ENCODE data around the gene MAPKAP1. TPM values are rescaled to one million over a fixed set of nuclear protein-coding genes. Genes with fewer than 3 reads are reported as not detected.

Gene MAPKAP1
- total and polyA plus RNA-seq, 2 of the 13 experiments (the other 11 are each of a cell fraction or from before 2014, with no cell fraction given) = 45.0 to 64.3 TPM

GRCh38 chr9:125548141-125548540, 158.9 kb downstream of the MAPKAP1 start (continued):
- peak; percentile 92 for TF ChIP-seq HOMEZ (CRISPR knock-in tag; IDR thresholded peaks at IDR 0.05; ENCODE audit: low read depth)

DNA sequence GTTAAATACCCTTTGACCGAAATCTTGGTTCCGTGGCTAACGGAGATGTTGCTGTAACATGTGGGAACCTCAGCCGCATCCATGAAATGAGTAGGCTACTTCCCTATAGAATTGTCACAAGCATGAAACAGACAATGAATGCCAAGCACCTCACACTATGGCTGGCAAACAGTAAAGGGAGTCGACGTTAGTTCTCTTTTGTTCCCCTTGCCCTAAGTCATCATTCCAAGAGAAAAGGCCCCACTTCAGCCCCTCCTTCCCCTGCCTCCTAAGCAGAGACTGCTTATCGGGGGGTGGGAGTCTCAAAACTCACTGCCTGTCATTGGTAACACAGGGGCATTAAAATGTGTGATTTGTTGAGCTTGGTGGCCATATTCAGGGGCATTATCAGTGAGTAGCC, 159.6 kb downstream of the MAPKAP1 start:
- no peak overlapping the region for H2AFZ ChIP-seq (ENCODE audit: low read length)
- CTCF ChIA-PET (ENCODE audit: low intra/inter-chr PET ratio, low total read pairs) = no interaction called here
- DNase-seq (ENCODE audit: low spot score) = no peak
- H3K4me2 ChIP-seq (ENCODE audit: low read depth, low read length) = no peak overlapping the region
- H3K27me3 ChIP-seq (ENCODE audit: control insufficient read depth in 1 of 2, insufficient read depth in 2 of 2, low read length in 2 of 2) = no peaks in the 10 kb centered on the region
- H3K9ac ChIP-seq (ENCODE audit: insufficient read depth, low read depth, low read length) = no peak overlapping the region
- no peak for FAIRE-seq
- no peak overlapping the region for H3K4me3 ChIP-seq (replicated peaks in 1 of 3; ENCODE audit: insufficient read depth in 1 of 3, low read depth in 2 of 3, low read length in 3 of 3)
- ATAC-seq = no peak
- in situ Hi-C loops (cut with HindIII; ENCODE audit: extremely low pct_ligation_motif_present, low pct_unique_long_range_greater_than_20kb) (no loop called here), intact Hi-C loops (cut with micrococcal nuclease; ENCODE audit: unreplicated experiment) (loop anchor here (5.0 kb wide), 1 partner anchor 140 kb away; no protein-coding TSS in a partner anchor)
- no peak overlapping the region for H3K27ac ChIP-seq (ENCODE audit: extremely low read length, insufficient read depth, low read length)
- no TSS peak for BruUV-seq (replicated peaks)
- no peaks in the 10 kb centered on the region; a peak in 2 of 5 replicates for H3K36me3 ChIP-seq (replicated peaks in 1 of 2; ENCODE audit: control insufficient read depth in 1 of 2, insufficient read depth in 2 of 2, low read length in 2 of 2)
- H4K20me1 ChIP-seq (ENCODE audit: insufficient read depth, low read length) = no peaks in the 10 kb centered on the region
- H3K9me3 ChIP-seq (ENCODE audit: low read length) = no peaks in the 10 kb centered on the region
- POLR2A ChIA-PET = no interaction called here
- WGBS (ENCODE audit: low lambda C conversion rate) = 96% methylated on average over 7 of the region's 7 CpGs
- H3K79me2 ChIP-seq (ENCODE audit: insufficient read depth, low read length) = no peaks in the 10 kb centered on the region
- peaks cover 48% of the 10 kb centered on the region for H3K4me1 ChIP-seq (ENCODE audit: insufficient read depth, low read length)
- TF ChIP-seq IKZF1 (IDR thresholded peaks at IDR 0.05) (no peak), DZIP1 (CRISPR knock-in tag; IDR thresholded peaks at IDR 0.05) (no peak), ZBTB38 (CRISPR knock-in tag; IDR thresholded peaks at IDR 0.05) (no peak), ZNF546 (CRISPR knock-in tag; conservative IDR thresholded peaks at IDR 0.05) (no peak), ZFX (CRISPR knock-in tag; IDR thresholded peaks at IDR 0.05; ENCODE audit: low read depth) (no peak), MAFK (conservative IDR thresholded peaks at IDR 0.05 in 1 of 2, IDR thresholded peaks at IDR 0.05 in 1 of 2; ENCODE audit: low read length in 2 of 2) (no peak), PBX2 (CRISPR knock-in tag; IDR thresholded peaks at IDR 0.05) (no peak), ZNF160 (CRISPR knock-in tag; IDR thresholded peaks at IDR 0.05) (no peak), KLF11 (CRISPR knock-in tag; IDR thresholded peaks at IDR 0.05) (no peak), HNRNPH1 (optimal IDR thresholded peaks at IDR 0.05; ENCODE audit: low read depth, low read length) (no peak)
- TF ChIP-seq, protein P1, sequence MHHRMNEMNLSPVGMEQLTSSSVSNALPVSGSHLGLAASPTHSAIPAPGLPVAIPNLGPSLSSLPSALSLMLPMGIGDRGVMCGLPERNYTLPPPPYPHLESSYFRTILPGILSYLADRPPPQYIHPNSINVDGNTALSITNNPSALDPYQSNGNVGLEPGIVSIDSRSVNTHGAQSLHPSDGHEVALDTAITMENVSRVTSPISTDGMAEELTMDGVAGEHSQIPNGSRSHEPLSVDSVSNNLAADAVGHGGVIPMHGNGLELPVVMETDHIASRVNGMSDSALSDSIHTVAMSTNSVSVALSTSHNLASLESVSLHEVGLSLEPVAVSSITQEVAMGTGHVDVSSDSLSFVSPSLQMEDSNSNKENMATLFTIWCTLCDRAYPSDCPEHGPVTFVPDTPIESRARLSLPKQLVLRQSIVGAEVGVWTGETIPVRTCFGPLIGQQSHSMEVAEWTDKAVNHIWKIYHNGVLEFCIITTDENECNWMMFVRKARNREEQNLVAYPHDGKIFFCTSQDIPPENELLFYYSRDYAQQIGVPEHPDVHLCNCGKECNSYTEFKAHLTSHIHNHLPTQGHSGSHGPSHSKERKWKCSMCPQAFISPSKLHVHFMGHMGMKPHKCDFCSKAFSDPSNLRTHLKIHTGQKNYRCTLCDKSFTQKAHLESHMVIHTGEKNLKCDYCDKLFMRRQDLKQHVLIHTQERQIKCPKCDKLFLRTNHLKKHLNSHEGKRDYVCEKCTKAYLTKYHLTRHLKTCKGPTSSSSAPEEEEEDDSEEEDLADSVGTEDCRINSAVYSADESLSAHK (CRISPR knock-in tag; IDR thresholded peaks at IDR 0.05; ENCODE audit: borderline replicate concordance) = no peak
- TF ChIP-seq, protein P2, sequence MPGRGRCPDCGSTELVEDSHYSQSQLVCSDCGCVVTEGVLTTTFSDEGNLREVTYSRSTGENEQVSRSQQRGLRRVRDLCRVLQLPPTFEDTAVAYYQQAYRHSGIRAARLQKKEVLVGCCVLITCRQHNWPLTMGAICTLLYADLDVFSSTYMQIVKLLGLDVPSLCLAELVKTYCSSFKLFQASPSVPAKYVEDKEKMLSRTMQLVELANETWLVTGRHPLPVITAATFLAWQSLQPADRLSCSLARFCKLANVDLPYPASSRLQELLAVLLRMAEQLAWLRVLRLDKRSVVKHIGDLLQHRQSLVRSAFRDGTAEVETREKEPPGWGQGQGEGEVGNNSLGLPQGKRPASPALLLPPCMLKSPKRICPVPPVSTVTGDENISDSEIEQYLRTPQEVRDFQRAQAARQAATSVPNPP (CRISPR knock-in tag; IDR thresholded peaks at IDR 0.05) = no peak

Measured in HepG2 (cell line).